Astrocyte of the spinal cord (primary cell): ENCODE data around the gene ESR2.

Experiments
- DNase-seq: peaks from one replicate; pipeline ENCODE4 v3.0.0; 2011; ENCODE audit warnings: low read depth, low spot score
- H3K4me3 ChIP-seq: 2 replicates; pipeline ENCODE4 v1.5.1; 2011; ENCODE audit warnings: low read depth, mild to moderate bottlenecking, low read length, moderate library complexity
- CTCF ChIP-seq: IDR thresholded peaks from 2 replicates; pipeline ENCODE4 v1.5.1; 2012; ENCODE audit warnings: low read depth, mild to moderate bottlenecking, low read length, inconsistent platforms
- in situ Hi-C: cut with HindIII; loops from 2 replicates; pipeline ENCODE4 v1.10.0; 2017; ENCODE audit warnings: low sequenced_read_pairs

Gene ESR2

GRCh38 chr14:64081174-64081746 lies 212.9 kb downstream of the ESR2 start:
- in situ Hi-C loops, result no loop called here
- no peak for DNase-seq

GRCh38 chr14:64080452-64080851 lies 213.7 kb downstream of the ESR2 start:
- in situ Hi-C loops, result no loop called here
- DNase-seq, result no peak
- no peak for TF ChIP-seq CTCF

More at GRCh38 chr14:64081174-64081746, 212.9 kb downstream of the ESR2 start:
- no peak overlapping the region for H3K4me3 ChIP-seq
- no peak for TF ChIP-seq CTCF

GRCh38 chr14:64075613-64076005 lies 218.6 kb downstream of the ESR2 start:
- no peak for DNase-seq
- H3K4me3 ChIP-seq, result no peak overlapping the region
- TF ChIP-seq CTCF, result no peak
- in situ Hi-C loops, result no loop called here

More at GRCh38 chr14:64080452-64080851, 213.7 kb downstream of the ESR2 start:
- no peak overlapping the region for H3K4me3 ChIP-seq

- in situ Hi-C loops, result no loop called here
- no peak for TF ChIP-seq CTCF
- peak; percentile 57 for DNase-seq
- H3K4me3 ChIP-seq, result no peak overlapping the region
Measured at GRCh38 chr14:64074961-64075612, 219.1 kb downstream of the ESR2 start.

GRCh38 chr14:64069634-64070359 lies 224.4 kb downstream of the ESR2 start:
- in situ Hi-C loops, result no loop called here
- no peak for TF ChIP-seq CTCF
- no peak for DNase-seq
- no peak overlapping the region for H3K4me3 ChIP-seq

GRCh38 chr14:64064447-64064846 lies 229.7 kb downstream of the ESR2 start:
- no peak overlapping the region for H3K4me3 ChIP-seq
- no peak for TF ChIP-seq CTCF
- in situ Hi-C loops, result no loop called here
- no peak for DNase-seq
